GM18861 (cell line): Measurements from ENCODE around the gene CRMP1.
"Not testable (repeated sequence)": the region's sequence is repeated elsewhere in the genome, so short reads cannot be mapped to it uniquely, and the experiment has no call there.

Experiments used
- ATAC-seq: cut with Tn5 transposase; IDR thresholded peaks from one replicate; pipeline ENCODE4 v1.9.1; 2021; ENCODE audit not compliant: unreplicated experiment

Gene CRMP1

DNA sequence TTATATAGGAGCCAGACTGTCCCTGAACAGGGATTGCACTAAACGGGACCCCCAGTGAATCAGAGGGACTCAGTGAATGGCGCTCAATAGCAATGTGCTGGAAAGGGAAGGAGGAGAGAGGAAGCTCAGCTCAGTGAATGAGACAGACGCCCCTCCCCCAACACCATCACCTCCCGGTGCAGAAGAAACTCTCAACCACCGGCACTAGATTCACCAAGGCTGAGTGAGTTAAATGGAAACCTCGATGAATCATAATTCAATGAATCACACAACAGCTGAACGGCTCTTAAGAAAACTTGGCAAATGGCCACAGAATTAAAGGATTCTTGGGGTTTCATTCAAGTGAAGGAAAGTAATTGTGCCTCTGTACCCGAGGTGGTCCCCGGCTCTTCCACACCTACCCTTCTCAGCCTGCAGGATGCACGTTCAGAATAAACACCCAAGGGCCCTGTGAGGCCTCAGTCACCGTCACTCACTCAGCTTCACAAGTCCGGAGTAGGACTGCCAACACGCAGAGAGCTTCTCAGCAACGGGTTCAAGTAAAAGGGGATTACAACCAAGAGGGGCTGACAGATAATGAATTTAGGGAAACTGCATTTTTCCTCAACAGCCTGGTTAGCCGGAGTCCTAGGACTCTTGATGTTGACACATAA, 29.3 kb downstream of the CRMP1 start:
- ATAC-seq, result no peak

DNA sequence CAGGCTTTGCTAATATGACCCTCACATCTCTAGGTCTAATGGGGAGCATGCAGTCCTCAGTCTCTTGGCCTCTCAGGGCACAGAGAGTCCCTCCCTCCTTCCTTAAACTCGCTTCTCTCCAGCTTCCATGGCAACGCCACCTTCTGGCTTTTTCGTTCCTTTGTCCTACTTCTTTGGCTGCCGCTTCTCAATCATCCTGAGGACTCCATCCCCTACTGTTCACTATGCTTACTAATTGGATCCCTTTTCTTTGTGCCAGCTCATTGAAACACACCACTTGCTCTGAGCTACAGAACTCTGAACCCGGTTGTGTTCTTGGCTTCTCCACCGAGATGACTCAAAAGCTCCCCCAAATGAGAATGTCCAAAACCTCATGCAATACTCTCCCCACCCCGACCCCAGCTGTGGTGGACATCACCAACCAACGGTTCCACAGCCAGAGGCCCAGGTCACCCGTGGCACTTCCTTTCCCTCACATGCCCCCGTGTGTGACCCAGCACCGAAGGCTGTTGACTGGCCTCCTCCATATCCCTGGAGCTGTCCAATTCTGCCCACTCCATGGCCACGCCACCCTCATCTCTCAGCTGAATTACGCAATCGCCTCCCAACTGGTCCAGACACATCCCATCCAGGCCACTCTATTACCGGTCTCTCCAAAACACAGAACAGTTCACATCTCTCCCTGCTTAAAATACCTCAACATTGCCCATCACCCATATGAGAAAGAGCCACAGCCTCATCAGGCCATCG, 34.7 kb downstream of the CRMP1 start:
- ATAC-seq, result no peak

DNA sequence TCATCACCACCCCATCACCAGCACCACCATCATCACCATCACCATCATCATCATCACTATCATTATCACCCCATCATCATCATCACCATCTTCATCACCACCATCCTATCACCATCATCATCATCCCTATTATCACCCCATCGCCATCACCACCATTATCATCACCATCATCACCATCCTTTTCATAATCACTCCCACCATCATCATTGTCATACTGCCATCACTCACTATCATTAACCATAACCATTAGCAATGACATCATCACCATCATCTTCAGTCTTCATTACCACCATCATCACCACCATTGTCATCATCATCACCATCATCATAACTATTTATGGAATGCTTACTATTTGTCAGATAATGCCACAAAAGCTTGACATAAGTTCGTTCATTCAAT, 35.7 kb downstream of the CRMP1 start:
- no peak for ATAC-seq

DNA sequence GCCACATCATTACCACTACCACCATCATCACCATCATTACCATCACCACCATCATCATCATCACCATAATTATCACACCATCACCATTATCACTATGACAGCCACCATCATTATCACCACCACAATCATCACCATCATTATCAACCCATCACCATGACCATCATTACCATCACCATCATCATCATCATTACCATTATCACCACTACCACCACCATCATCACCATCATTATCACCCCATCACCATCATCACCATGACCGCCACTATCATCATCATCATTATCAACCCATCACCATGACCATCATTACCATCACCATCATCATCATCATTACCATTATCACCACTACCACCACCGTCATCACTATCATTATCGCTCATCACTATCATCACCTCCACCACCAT, 36.5 kb downstream of the CRMP1 start:
- ATAC-seq, result not testable (repeated sequence)

DNA sequence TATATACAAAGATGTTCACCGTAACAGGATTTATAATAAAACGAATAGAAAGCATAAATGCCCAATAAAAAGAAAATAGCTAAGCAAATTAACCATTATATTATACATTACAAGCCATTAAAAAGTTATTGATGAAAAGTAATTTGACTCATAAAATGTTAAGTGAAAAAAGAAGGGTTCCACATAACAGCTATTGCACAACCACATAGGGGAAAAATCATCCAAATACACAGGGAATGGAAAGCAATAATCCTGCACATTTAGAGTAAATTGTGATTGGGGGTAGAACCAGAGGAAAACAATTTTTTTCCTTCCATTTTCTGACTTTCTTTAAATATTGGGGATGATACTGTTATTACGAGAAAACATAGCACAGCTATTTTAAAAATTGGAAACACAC, 38.0 kb downstream of the CRMP1 start:
- ATAC-seq, result no peak

DNA sequence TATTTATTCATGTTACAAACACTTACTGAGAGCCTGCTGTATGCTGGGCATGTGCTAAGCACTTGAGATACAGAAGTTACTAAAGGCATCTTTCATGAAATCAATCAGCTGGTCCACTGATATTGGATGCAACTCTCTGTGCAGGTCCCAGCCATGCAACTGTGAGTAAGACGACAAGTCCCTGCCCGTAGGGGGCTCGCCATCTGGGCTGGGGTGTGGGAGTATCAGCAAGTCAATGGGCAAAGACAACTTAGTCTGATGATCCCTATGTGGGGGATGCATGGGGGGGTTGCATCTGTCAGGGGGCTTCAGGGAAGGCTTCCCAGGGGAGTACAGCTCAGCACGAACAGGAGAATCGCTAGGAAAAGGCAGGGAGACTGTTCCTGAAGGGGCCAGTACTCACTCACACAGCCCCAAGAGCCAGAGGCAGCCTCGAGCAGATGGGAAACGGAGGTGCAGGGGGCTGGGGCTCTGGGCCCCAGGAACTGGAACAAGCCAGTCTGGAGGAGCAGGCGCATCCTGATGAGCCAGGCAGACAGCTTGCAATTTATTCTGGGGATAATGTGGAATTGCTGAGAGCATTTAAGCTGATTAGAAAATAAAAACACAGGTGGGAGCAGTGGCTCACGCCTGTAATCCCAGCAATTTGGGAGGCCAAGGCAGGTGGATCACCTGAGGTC, 40.2 kb downstream of the CRMP1 start:
- no peak for ATAC-seq

DNA sequence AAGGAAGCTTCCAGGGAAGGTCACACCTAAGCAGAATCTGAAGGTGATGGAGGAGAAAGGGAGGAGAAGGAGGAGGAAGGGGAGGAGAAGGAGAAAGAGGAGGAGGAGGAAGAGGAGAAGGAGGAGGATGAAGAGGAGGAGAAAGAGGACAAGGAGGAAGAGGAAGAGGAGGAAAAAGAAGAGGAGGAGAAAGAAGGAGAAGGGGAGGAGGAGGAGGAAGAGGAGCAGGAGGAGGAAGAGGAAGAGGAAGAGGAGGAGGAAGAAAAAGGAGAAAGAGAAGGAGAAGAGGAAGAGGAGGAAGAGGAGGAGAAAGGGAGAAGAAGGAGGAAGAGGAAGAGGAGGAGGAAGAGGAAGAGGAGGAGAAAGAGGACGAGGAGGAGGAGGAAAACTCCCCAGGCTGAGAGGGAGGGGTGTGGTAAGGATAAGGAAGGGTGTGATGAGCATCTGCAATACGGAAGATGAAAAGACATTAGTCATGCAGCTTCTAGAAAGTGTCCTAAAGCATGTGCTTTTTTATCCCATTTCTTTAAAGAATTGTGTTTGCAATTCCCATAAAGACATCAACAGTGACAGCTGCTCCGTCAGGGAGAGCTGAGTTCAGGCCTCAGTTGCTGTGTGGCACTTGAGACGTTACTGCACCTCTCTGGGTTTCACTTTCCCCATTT, 41.1 kb downstream of the CRMP1 start:
- ATAC-seq, result no peak

DNA sequence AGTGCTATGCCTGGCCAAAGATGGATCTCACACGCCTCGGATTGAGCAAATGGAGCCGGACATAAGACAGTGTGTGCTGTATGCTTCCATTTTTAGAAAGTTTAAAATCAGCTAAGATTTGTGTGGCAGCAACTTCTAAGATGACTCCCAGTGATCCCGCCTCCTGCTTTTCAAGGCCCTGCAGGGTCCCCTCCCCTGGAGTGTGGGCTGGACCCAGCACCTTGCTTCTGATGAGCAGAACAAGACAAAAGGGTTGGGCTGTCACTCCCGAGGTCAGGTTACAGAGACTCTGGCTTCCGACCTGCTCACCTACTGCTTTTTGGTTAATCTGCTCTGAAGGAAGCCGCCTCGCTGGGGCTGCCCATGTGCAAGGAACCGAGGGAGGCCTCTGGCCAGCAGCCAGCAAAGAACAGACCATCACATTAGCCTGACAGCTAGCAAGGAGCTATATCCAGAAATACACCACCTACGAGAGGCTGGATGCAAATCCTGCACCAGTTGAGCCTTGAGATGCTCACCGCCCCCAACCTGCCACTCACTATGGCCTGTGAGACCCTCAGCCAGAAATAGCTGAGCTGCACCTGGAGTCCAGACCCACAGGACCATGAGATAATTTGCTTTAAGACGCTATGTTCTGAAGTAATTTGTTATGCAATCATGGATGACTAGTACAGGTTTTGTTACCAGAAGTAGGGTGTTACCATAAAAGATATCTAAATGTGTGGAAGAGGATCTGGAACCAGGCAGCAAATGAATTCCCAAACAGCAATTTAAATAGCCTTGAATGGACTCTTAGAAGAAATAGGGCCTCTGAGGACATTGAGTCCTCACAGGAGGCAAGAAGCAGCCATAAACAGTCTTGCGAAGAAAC, 47.6 kb downstream of the CRMP1 start:
- ATAC-seq, result no peak

DNA sequence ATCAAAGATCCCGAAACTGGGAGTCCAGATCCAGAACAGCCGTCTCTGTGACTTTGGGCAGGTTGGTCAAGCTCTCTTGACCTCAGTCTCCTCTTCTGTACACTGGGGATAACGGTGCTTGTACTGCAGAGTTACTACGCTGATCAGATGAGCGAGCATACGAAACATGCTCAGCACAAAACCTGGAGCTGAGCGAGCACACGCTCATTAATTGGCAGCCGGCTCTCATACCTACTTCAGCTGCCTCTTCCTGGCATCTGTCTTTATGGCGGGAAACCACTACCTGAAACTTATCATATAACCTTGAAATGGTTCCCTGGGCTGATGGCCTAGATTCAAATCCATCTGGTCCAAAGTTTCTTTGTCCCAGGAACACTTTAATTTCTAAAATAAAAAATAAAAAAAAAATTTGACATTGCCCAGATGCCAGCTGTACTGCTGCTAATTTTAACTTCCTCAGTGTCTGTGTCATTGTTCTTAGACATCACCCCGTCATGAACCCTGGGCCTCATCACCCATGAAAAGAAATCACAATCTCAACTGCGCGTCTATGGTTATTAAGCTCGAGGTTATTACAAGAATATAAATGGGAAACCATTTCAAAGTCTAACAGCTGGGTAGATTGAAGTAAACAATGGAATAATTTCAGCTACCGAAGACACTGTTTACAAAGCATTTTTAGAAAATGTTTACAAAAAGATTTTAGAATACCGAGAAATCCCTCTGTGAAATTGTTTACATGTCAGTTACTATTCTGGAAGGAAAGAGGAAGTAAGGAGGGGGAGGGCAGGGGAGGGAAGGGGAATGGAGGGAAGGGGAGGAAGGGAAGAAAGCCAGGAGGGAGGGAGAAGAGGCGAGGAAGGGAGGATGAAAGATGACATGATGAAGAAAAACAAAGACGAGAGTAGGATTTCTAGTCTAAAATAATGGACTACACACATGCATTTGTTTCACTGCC, 49.0 kb downstream of the CRMP1 start:
- ATAC-seq, result no peak

DNA sequence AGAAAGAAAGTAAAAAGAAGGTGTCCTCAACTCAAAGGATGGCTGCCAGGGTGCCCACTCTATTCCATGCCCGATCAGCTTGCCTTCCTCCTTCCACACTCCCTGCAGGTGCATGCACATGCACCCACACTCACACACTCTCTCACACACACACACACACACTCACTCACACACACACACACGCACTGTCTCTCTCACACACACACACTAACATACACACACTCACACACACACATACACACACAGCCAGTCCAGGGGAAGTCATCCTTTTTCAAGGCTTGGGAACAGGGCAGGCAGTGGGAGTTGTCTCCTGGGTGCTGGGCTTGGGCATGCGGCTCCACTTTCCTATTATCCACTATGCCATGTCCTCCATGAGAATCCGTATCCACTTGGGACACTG, 50.4 kb downstream of the CRMP1 start:
- ATAC-seq, result no peak

DNA sequence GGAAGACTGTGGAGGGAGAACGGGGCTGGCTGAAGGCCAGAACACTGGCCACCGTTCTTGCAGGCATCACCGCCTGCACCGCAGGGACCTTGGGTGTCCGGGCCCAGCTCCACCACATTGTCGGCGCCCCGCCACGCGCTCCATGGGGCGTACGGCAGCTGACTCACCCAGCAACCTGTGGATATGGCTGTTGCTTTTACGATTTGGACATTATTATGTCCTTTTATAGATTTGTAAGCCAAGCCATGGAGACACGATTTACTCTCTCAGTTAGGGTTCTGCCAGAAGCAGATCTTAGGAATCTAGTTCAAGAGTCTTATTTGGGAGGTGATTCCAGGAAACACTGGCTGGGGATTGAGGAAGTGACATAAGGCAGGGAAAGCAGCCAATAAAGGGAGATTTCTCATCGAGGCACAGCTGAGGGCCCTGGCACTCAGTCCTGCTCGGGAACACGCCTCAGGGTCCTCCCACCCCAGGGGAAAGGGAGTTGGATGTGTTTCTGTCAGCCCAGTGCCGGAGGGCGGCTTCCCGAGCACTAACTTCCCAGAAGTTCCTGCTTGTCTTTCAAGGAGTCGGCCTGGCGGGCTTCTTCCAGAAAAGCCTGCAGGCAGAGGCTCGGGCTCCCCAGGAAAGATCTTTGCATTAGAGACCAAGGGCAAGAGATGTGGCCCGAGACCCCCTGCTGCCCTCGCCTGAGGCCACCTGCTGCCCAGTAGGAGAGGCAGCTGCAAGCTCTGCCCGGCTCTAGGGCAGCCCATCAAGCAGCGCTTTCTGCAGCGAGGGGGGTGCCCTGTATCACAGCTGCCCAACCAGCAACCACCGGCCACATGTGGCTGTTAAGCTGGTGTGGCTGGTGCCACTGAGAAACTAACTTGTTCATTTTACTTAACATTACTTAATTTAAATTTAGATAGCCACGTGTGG, 52.9 kb downstream of the CRMP1 start:
- ATAC-seq, result no peak

DNA sequence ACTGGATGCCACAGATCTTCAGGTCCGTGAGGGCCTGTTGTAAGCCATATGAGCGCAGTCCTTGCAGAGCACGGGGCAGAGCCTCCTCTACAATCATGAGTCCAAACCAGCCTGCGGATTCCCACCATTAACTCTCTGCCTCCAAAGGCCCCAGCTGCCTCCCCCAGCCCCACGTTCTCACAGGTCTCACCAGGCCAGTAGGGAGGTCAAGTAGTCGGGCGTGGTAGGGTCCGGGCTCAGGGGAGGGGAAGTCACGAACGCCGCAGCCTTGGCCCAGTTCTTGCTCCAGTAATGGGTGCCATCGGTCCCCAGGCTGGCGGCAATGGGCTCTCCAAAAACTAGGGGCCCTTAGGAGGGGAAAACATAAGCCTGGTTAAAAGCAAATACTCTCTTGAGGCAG, 53.6 kb downstream of the CRMP1 start:
- no peak for ATAC-seq

DNA sequence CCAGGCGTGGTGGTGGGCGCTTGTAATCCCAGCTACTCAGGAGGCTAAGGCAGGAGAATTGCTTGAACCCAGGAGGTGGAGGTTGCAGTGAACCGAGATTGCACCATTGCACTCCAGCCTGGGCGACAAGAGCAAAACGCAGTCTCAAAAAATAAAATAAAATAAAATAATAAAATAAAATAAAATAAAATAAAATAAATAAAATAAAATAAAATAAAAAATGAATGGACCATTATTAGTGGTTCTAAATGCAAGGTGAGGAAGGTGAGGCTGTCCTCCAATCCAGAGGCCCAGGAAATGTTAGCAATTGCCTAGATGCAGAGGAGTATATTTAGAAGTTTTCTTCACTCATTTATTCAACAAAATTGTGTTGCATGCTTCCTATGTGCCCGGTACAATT, 55.4 kb downstream of the CRMP1 start:
- ATAC-seq, result not testable (repeated sequence)

DNA sequence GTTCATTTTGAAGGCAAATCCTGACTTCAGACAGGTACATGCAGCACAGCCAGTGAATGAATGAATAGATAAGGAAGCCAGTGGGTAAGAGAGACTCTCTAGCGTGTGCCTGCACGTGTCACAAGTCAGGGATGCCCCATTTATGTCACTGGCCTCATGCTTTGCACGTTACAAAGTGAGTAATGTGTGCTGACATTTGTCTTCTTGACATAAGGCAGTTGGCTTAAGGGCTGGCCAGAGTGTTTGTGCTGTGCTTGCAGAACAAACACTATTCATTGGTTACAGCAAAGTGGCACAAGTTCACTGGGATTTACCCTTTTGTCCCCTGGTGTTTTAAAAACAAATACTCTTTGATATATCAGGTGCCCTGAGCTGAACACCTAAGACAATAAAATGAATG, 55.9 kb downstream of the CRMP1 start:
- no peak for ATAC-seq

DNA sequence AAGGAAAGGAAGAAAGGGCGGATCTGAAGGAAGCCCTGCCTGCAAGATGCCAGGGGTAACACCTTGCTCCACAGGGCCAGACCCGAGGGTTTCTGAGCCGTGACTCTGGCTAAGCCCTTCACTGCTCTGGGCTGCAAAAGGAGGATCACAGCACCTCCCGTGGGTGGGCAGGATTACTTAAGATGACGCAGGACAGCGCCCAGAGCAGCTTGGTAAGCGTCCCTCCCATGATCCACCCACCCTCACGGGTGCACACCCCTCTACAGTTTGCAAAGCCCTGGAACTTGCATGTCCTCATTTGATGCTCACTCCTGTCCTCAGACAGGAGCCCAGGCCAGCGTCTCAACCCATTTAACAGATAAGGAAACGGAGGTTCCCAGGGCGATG, 64.9 kb downstream of the CRMP1 start:
- no peak for ATAC-seq

DNA sequence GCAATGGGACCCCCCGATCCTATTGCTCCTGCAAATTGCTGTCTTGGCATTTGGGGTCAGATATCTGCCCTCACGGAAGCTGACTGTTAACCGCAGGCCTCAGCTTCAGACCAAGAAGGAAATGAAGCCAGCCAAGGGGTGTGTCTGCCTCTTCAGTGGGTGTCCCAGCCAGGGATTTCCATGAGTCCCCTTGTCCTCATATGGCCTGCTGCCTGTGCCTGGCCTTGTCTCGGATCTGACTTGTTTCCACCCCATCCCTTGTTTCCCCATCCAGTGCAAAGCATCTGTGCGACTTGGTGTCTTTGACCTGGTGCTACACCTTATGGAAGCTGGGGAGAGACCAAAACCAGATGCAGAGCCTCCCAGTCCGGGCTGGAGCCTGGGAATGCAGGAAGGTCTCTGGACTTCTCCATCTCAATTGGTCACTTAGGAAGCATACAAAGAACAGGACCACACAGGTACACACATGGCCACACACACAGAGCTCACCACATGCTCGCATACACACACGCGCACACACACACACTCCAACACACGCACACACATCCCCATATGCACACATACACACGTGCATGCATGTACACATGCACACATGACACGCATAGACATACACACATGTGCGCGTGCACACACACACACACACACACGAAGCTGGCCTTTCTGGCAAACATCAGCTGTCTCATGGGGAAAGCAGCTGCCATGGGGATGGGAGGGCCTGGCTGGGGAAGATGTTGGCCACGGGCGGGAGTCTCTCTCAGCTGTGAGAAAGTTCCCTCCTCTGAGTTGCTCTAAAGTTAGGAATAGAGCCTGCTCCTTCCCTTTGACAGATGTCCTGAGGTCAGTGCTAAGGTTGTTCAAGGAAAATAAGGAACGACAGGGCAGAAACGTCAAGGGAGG, 65.5 kb downstream of the CRMP1 start:
- ATAC-seq, result no peak

DNA sequence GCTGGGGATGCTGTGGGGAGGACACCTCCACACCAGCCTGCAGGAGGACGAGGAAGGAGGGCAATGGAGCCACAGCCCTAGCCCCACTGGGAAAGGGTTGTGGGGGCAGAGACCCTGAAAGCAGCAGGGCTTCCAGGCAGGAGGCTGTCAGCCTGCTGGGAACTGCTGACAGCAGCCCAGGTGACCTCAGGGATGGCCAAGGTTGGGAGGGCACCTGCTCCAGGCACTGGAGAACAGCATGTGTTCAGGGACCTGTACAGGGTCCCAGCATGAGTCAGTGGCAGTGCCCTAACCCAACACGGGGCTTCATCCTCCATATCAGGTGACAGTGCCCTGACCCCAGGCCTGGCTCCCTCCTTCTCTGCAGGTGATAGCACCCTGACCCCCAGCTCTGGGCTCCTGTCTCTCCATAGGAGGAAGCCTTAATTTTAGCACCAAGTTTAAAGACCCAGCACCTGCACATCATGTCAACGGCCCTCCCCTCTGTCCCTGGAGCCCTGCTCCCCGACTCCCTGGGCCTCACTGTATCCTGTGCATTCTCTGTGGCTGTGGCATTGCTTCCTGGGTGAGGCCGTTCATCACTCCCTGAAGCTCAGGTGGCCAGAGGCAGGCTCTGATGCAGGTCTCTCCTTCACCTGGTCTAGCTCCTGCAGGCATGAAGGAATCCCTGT, 66.3 kb downstream of the CRMP1 start:
- no peak for ATAC-seq
